HFF-Myc (cell line): ENCODE measurements around the gene FXYD2.

Experiments used
- DNase-seq: peaks from one replicate; pipeline ENCODE4 v3.0.0-alpha.2; 2011; ENCODE audit warnings: low read depth; ENCODE audit errors: extremely low read depth
- H3K4me3 ChIP-seq: replicated peaks from 2 replicates; pipeline ENCODE4 v1.5.1; 2011; ENCODE audit warnings: low read depth, mild to moderate bottlenecking, control low read depth, low read length
- TF ChIP-seq, protein P1 (sequence below): IDR thresholded peaks from 2 replicates; pipeline ENCODE4 v1.5.1; 2012; ENCODE audit warnings: mild to moderate bottlenecking, low read depth, low read length, control low read depth; ENCODE audit errors: missing control alignments

FXYD2 gene

DNA sequence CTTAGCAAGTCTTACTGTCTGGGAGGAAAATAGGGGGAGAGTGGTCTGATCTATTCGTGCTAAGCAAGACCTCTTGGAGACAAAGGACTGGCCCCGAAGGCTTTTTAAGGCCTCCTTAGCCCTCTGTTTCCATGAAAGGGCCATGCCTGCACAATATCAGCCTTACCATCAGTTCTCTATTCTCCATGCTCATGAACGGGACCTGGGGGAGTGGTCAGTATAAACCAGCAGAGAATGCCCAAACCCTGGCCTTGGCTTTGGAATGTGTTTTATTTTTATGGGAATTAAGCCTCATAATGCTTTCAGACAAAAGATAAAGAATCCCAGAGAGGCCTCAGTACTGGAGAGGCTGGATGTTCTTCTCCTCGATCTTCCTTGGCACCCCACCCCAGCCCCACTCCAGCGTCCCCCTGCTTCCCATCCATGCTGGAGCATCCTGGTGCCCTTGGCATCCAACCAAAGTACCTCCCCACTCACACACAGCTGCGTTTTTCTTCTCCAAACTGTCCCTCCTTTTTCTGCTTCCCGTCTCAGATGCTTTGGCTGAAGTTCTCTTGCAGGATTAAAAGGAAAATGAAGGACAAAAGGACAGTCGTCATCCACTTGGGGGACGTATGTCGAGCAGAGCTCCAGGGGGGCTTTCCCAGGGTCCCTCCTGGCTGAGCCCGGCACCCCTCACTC lies 33.3 kb upstream of the FXYD2 start:
- TF ChIP-seq, protein P1, sequence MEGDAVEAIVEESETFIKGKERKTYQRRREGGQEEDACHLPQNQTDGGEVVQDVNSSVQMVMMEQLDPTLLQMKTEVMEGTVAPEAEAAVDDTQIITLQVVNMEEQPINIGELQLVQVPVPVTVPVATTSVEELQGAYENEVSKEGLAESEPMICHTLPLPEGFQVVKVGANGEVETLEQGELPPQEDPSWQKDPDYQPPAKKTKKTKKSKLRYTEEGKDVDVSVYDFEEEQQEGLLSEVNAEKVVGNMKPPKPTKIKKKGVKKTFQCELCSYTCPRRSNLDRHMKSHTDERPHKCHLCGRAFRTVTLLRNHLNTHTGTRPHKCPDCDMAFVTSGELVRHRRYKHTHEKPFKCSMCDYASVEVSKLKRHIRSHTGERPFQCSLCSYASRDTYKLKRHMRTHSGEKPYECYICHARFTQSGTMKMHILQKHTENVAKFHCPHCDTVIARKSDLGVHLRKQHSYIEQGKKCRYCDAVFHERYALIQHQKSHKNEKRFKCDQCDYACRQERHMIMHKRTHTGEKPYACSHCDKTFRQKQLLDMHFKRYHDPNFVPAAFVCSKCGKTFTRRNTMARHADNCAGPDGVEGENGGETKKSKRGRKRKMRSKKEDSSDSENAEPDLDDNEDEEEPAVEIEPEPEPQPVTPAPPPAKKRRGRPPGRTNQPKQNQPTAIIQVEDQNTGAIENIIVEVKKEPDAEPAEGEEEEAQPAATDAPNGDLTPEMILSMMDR = no peak
- H3K4me3 ChIP-seq = no peak overlapping the region
- DNase-seq = no peak

DNA sequence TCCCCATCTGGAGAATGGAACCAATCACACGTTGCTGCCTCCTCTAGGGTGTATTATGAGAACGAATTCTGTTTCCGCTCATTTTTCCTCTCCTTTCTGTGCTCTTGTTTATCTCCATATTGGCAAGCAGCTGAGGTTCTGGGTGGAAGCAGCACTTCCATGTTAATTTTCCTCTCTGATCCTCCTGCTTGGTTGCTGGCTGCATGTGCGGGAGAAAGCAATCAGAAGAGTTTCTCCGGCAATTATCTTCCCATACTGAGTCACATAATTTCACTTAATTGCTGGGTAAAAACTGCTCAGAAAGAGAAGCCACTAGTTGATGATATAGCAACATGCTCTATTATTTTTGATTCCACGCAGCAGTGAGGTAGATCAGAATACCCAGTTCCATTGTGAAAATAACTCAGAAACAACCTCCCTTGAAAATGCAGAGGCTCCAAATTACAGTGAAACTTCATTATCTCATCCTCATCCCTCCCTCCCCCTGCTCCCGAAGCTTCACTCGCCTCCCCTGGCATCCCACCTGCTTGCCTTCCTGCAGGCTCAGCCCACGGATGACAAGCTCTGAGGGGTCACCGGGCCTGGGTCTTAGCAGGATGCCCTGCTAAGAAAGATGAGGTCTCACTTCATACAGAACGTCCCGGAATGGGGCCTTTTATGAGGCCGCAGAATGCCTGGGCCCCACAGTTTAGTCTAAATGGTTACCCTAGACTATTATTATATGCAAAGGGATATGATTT lies 31.5 kb upstream of the FXYD2 start:
- no peak for DNase-seq
- no peak overlapping the region for H3K4me3 ChIP-seq
- TF ChIP-seq, protein P1 = no peak

DNA sequence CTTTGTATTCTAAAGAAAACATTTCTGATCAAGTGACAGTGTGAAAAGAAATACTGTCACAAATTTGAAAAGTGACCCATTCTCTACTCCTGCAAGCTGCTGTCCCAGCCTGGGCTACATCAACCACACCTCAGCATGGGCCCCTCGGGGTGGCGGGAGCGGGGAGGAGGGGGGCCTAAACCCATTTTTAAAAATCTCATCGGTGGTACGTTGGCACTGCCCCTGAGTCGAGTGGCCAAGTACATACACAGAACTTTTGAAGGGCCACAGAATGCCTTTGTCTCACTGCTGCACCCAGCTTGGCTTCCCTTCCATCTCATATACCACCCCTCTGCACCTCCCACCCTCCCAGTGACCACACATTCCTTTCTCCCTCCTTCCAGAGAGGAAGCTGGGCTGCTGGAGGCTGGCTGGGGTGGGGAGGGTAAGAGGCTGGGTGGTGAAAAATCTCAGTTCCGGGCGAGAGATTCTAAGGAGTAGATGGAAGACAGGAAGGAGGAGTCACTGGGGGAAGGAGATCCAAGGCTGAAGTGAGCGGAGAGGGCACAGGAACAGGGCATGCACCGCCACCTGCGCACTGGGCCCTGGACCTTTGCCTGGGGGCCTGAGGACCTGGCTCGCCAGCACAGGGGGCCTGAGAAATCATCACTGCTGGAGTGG lies 30.8 kb upstream of the FXYD2 start:
- TF ChIP-seq, protein P1 = no peak
- no peak for DNase-seq
- no peak overlapping the region for H3K4me3 ChIP-seq

DNA sequence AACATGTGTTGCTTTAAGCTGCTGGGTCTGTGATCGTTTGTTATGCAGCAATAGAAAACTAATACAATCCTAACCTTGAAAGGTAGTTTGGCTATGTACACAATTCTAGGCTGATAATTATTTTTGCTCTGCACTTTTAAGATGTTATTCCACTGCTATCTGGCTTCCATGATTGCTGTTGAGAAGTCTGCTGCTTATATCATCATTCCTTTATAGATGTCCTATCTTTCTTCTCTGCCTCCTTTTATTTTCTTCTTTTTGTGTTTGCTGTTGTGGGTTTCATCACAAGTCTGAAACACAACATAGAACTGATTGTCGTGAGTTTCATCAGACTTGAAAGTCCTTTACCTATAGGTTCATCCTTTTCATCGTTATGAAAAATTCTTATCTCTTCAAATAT lies 27.8 kb upstream of the FXYD2 start:
- TF ChIP-seq, protein P1 = no peak
- DNase-seq = no peak
- no peak overlapping the region for H3K4me3 ChIP-seq

DNA sequence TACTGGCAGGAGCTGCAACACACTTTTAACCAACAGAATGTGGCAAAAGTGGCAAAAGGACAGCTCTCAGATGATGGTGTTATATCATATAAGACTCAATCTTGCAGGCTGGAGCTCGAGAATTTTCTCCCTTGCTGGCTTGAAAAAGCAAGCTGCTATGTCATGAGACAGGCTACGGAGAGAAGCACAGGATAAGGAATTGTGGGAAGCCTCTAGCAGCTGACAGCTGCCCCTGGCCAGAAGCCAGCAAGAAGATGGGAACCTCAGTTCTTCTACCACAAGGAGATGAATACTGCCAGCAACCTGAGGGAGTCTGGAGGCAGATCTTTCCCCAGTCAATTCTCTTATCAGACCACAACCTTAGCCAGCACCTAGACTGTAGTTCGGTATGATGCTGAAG lies 27.3 kb upstream of the FXYD2 start:
- TF ChIP-seq, protein P1 = no peak
- no peak overlapping the region for H3K4me3 ChIP-seq
- no peak for DNase-seq

DNA sequence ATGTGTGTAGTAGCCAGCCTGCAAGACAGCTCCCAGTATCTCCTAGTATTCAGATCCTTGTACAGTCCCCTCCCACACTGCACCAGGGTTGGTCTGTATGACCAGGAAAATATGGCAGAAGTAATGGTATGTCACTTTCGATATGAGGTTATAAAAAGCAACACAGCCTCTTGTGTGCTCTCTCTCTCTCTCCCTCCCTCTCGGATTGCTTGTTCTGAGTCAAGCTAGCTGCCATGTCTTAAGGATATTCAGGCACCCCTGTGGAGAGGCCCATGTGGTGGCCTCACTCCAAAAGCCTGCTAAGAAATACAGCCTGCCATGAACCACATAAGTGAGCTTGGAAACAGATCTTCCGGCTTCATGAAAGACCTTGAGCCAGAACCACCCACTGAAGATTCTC lies 26.6 kb upstream of the FXYD2 start:
- no peak overlapping the region for H3K4me3 ChIP-seq
- TF ChIP-seq, protein P1 = no peak
- DNase-seq = no peak
